ENCODE measurements around the gene GFI1B.

The GFI1B gene

DNA sequence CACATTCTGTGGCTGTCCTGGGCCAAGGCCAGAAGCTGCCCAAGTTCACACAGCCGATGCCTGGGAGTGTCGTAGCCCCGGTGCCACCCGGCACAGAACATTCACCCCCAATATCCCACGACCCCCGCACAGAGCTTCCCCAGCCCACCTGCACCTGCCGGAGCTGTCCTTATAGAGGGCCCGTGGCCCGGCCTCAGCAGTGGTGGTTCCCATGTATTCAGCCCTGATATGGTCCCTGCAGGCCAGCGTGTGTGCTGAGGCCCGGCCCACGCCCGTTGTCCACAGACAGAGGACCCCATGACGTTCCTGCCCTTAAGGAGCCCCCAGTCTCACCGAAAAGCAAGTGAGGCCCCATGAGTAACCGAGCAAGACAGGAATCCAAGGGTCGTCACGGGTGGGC is 5.3 kb upstream of the GFI1B start:
- no peak overlapping the region for H3K4me3 ChIP-seq (ENCODE audit: low read depth, low read length)
- no peaks in the 10 kb centered on the region for H3K36me3 ChIP-seq
- H3K9me3 ChIP-seq: no peaks in the 10 kb centered on the region
- H3K4me1 ChIP-seq: no peaks in the 10 kb centered on the region
- H3K27me3 ChIP-seq: peaks cover 27% of the 10 kb centered on the region
- TF ChIP-seq, protein P1, sequence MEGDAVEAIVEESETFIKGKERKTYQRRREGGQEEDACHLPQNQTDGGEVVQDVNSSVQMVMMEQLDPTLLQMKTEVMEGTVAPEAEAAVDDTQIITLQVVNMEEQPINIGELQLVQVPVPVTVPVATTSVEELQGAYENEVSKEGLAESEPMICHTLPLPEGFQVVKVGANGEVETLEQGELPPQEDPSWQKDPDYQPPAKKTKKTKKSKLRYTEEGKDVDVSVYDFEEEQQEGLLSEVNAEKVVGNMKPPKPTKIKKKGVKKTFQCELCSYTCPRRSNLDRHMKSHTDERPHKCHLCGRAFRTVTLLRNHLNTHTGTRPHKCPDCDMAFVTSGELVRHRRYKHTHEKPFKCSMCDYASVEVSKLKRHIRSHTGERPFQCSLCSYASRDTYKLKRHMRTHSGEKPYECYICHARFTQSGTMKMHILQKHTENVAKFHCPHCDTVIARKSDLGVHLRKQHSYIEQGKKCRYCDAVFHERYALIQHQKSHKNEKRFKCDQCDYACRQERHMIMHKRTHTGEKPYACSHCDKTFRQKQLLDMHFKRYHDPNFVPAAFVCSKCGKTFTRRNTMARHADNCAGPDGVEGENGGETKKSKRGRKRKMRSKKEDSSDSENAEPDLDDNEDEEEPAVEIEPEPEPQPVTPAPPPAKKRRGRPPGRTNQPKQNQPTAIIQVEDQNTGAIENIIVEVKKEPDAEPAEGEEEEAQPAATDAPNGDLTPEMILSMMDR (IDR thresholded peaks at IDR 0.05; ENCODE audit: low read depth, low read length): no peak
- DNase-seq: no peak

DNA sequence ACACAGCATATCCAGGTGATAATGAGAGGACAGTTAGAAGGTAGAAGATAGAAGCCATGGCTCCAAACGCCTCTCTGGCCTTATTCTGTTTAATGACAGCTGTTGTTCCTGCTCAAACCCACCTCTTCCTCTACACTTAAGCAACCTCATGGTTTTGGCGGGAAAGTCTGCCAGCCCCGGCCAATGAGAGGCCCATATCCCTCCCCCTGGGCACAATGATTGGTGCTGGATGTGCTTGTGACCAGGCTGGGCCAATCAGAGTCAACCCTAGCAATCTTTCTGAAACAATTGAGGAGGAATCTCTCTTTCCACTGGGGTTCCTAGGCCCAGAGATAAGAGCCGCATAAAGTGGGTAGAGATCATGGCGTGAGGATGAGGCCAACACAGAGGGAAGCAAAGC is 4.8 kb upstream of the GFI1B start:
- H3K4me3 ChIP-seq (ENCODE audit: low read depth, low read length): no peak overlapping the region
- no peak for DNase-seq
- H3K27me3 ChIP-seq: peaks cover 32% of the 10 kb centered on the region
- H3K4me1 ChIP-seq: no peaks in the 10 kb centered on the region
- H3K9me3 ChIP-seq: no peaks in the 10 kb centered on the region
- TF ChIP-seq, protein P1 (IDR thresholded peaks at IDR 0.05; ENCODE audit: low read depth, low read length): no peak
- no peaks in the 10 kb centered on the region for H3K36me3 ChIP-seq

DNA sequence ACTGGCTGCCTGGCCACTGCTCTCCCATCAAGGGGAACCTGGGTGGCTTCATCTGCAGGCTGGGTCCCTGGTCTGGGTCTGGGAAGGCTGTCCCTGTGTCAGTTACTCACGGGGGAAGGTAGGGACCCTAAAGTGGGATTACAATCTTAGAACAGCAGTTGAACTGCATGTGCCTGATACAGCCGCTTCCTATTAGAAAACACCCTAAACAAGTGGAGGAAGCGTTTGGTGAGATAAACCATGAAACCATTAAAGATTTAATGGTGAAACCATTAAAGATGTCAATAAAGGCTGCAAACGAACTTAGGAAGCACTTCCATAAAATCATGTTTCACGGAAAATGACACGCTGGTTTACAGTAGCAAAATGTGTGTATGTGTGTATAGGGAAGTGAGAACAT is 2.5 kb upstream of the GFI1B start:
- Histone ChIP-seq H3K9me3 (no peaks in the 10 kb centered on the region), H3K36me3 (no peaks in the 10 kb centered on the region), H3K4me3 (ENCODE audit: low read depth, low read length) (no peak overlapping the region), H3K4me1 (no peaks in the 10 kb centered on the region), H3K27me3 (peaks cover 55% of the 10 kb centered on the region)
- no peak for DNase-seq
- TF ChIP-seq, protein P1 (IDR thresholded peaks at IDR 0.05; ENCODE audit: low read depth, low read length): no peak

DNA sequence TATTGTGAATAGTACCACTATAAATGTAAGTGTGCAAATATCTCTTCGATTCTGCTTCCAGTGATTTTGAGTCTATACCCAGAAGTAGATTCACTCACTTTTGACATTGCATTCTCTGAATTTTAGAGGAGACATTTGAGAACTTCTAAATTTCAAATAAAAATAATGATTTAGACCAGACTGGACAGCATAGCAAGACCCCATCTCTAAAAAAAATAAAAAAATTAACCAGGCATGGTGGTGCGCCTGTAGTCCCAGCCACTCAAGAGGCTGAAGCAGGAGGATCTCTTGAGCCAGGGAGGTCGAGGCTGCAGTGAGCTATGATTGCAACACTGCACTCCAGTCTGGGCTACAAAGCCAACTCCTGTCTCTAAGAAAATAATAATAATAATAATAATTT is 1.9 kb upstream of the GFI1B start:
- no peak for DNase-seq
- H3K27me3 ChIP-seq: peaks cover 59% of the 10 kb centered on the region
- no peaks in the 10 kb centered on the region for H3K36me3 ChIP-seq
- TF ChIP-seq, protein P1 (IDR thresholded peaks at IDR 0.05; ENCODE audit: low read depth, low read length): no peak
- H3K4me3 ChIP-seq (ENCODE audit: low read depth, low read length): no peak overlapping the region
- H3K4me1 ChIP-seq: no peaks in the 10 kb centered on the region
- no peaks in the 10 kb centered on the region for H3K9me3 ChIP-seq

DNA sequence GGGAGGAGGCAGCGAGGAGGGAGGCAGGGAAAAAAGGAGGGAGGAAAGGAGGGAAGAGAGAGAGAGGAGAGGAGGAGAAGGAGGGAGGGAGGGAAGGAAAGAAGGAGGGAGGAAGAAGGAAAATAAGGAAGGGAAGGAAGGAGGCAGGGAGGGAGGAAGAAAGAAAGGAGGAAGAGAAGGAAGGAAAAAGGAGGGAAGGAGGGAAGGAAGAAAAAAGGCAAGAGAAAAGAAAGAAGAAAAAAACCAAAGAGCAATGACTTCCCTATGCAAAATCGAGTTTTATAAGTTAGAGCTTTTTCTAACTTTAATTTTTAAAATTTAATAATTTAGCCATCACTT is 413 bp upstream of the GFI1B start:
- no peak for DNase-seq
- Histone ChIP-seq H3K4me3 (ENCODE audit: low read depth, low read length) (no peak overlapping the region), H3K9me3 (no peaks in the 10 kb centered on the region), H3K27me3 (peaks cover 59% of the 10 kb centered on the region), H3K4me1 (no peaks in the 10 kb centered on the region), H3K36me3 (no peaks in the 10 kb centered on the region)
- TF ChIP-seq, protein P1 (IDR thresholded peaks at IDR 0.05; ENCODE audit: low read depth, low read length): no peak

DNA sequence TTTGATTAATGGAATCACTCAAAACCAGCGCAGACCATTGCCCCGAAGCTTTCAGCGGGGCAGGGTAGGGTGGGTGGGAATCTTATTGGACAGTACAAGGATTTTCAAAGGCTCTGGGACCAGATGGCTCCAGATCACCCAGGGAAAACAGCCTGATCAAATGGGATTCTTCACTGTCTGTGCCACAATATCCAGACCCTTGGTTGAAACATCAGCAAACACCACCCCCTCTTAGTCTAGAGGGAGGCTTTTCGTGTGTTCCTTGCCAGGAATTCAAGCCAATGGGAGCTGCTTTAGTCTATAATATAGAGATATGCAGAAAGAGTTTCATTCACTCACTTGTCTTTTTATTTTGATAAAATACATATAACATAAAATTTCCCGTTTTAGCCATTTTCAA is 1.7 kb downstream of the GFI1B start:
- DNase-seq: no peak
- TF ChIP-seq, protein P1 (IDR thresholded peaks at IDR 0.05; ENCODE audit: low read depth, low read length): no peak
- Histone ChIP-seq H3K4me3 (ENCODE audit: low read depth, low read length) (no peak overlapping the region), H3K9me3 (no peaks in the 10 kb centered on the region), H3K27me3 (peaks cover 53% of the 10 kb centered on the region), H3K4me1 (no peaks in the 10 kb centered on the region), H3K36me3 (no peaks in the 10 kb centered on the region)
